Measurements from ENCODE around the gene SUMF2. TPM values are rescaled to one million over a fixed set of nuclear protein-coding genes. Genes with fewer than 3 reads are reported as not detected.

Gene SUMF2
- total and polyA plus RNA-seq, 2 of the 4 experiments (the other 2 are of a cell fraction) = 86.2 to 97.3 TPM

GRCh38 chr7:56019501-56019900, 44.6 kb upstream of the SUMF2 start:
- ChIA-PET POLR2A (ENCODE audit: unreplicated experiment) (no interaction called here), CTCF (no interaction called here)
- ATAC-seq (ENCODE audit: low read depth) (no peak), DNase-seq (no peak)
- no TSS peak for BruUV-seq (replicated peaks)
- peaks cover 4 to 5% of the 10 kb centered on the region in 2 experiments; a peak in 3 of 4 replicates for H3K79me1 ChIP-seq (ENCODE audit: low read depth in 1 of 2, low read length in 2 of 2)
- no peak overlapping the region for H2BK120ac ChIP-seq (ENCODE audit: low read depth, low read length)
- H3K9ac ChIP-seq (ENCODE audit: low read depth, low read length) = no peak overlapping the region
- H3K36me3 ChIP-seq (ENCODE audit: control insufficient read depth, insufficient read depth, low read length) = peaks cover 30% of the 10 kb centered on the region
- H2BK20ac ChIP-seq (ENCODE audit: low read depth, low read length) = no peak overlapping the region
- no peak overlapping the region for H3K4me2 ChIP-seq (ENCODE audit: low read depth, low read length)
- H3K9me3 ChIP-seq (ENCODE audit: control insufficient read depth, insufficient read depth, low read length) = no peaks in the 10 kb centered on the region
- peaks cover 3% of the 10 kb centered on the region; the same call in 1 of the 2 replicates for H3K9me1 ChIP-seq (ENCODE audit: insufficient read depth, low read length)
- H3K56ac ChIP-seq (ENCODE audit: extremely low read depth, insufficient read depth, low read length) = no peak overlapping the region
- no peak overlapping the region for H3K23ac ChIP-seq (ENCODE audit: low read depth, low read length)
- H3K18ac ChIP-seq (ENCODE audit: low read depth, low read length) = no peak overlapping the region
- H4K91ac ChIP-seq (ENCODE audit: insufficient read depth, low read depth, low read length) = no peak overlapping the region
- H3K4me3 ChIP-seq (ENCODE audit: insufficient read depth, low read depth, low read length) = no peak overlapping the region
- H2BK5ac ChIP-seq (ENCODE audit: low read depth, low read length, poor library complexity, severe bottlenecking) = no peak overlapping the region
- no peak overlapping the region for H3K14ac ChIP-seq (replicated peaks; ENCODE audit: low read depth, low read length)
- H4K8ac ChIP-seq (ENCODE audit: low read depth in 2 of 2, low read length in 2 of 2) = no peak overlapping the region
- no peak overlapping the region for H2AK5ac ChIP-seq (ENCODE audit: low read depth, low read length)
- no peak overlapping the region for H3K27ac ChIP-seq (ENCODE audit: insufficient read depth, low read length)
- dilution Hi-C loops (cut with HindIII; ENCODE audit: low sequenced_read_pairs, unreplicated experiment) = no loop called here
- no peaks in the 10 kb centered on the region for H3K27me3 ChIP-seq (ENCODE audit: control insufficient read depth, insufficient read depth, low read length)
- no peak for TF ChIP-seq FOS (IDR thresholded peaks at IDR 0.05; ENCODE audit: low read depth, low read length)
- TF ChIP-seq USF2 (IDR thresholded peaks at IDR 0.05; ENCODE audit: low read depth, low read length) = no peak
- TF ChIP-seq BHLHE40 (IDR thresholded peaks at IDR 0.05; ENCODE audit: low read depth, low read length) = no peak
- TF ChIP-seq CEBPB (IDR thresholded peaks at IDR 0.05; ENCODE audit: low read depth, low read length) = no peak
- no peak for TF ChIP-seq POLR2A (IDR thresholded peaks at IDR 0.05; ENCODE audit: low read depth, low read length)
- TF ChIP-seq NFE2L2 (IDR thresholded peaks at IDR 0.05; ENCODE audit: low read depth, low read length) = no peak
- TF ChIP-seq MXI1 (IDR thresholded peaks at IDR 0.05; ENCODE audit: borderline replicate concordance, low read depth, low read length) = no peak
- TF ChIP-seq ELK1 (IDR thresholded peaks at IDR 0.05; ENCODE audit: borderline replicate concordance, low read depth, low read length) = no peak
- TF ChIP-seq MAFK (IDR thresholded peaks at IDR 0.05; ENCODE audit: low read depth, low read length) = no peak
- no peak for TF ChIP-seq RCOR1 (IDR thresholded peaks at IDR 0.05; ENCODE audit: insufficient replicate concordance, low read length)
- no peak for TF ChIP-seq CTCF (conservative IDR thresholded peaks at IDR 0.05; ENCODE audit: low read depth, low read length)
- no peak for TF ChIP-seq RAD21 (IDR thresholded peaks at IDR 0.05; ENCODE audit: low read length)
- no peak for TF ChIP-seq SMC3 (IDR thresholded peaks at IDR 0.05; ENCODE audit: low read depth, low read length)
- TF ChIP-seq RFX5 (IDR thresholded peaks at IDR 0.05; ENCODE audit: low read depth, low read length) = no peak
- no peak for TF ChIP-seq CHD1 (IDR thresholded peaks at IDR 0.05; ENCODE audit: low read depth, low read length)
- in situ Hi-C loops (cut with MboI; ENCODE audit: low sequenced_read_pairs) = no loop called here
- no peak overlapping the region for H4K5ac ChIP-seq (ENCODE audit: low read depth, low read length)
- no peak overlapping the region for H2AK9ac ChIP-seq (replicated peaks; ENCODE audit: low read depth, low read length, poor library complexity)
- WGBS, 2 experiments (ENCODE audit: extremely low coverage in 2 of 2, insufficient read length in 1 of 2) = 83% methylated on average over 5 of the region's 9 CpGs; no CpG with 5 or more reads in 1 of the 2 experiments
- H3K4me1 ChIP-seq (ENCODE audit: control insufficient read depth, insufficient read depth, low read length) = no peaks in the 10 kb centered on the region
- no peaks in the 10 kb centered on the region; the same call in 1 of the 2 replicates for H4K20me1 ChIP-seq (ENCODE audit: insufficient read depth, low read length)
- H2BK15ac ChIP-seq (ENCODE audit: low read depth, low read length) = no peak overlapping the region
- no peak overlapping the region for H3K4ac ChIP-seq (ENCODE audit: low read depth, low read length)
- no peak overlapping the region for H2AFZ ChIP-seq (replicated peaks; ENCODE audit: low read length, poor library complexity)
- intact Hi-C loops (cut with micrococcal nuclease) = no loop called here
